ENCODE measurements around the gene GOLGA6L10.
"Not testable (repeated sequence)": the region's sequence is repeated elsewhere in the genome, so short reads cannot be mapped to it uniquely, and the experiment has no call there.

Gene GOLGA6L10

GRCh38 chr15:82338573-82338972 is 10.7 kb downstream of the GOLGA6L10 start:
- DNase-seq, result not testable (repeated sequence)

GRCh38 chr15:82338053-82338452 is 11.2 kb downstream of the GOLGA6L10 start:
- DNase-seq, result not testable (repeated sequence)

- not testable (repeated sequence) for DNase-seq
These were observed 12.2 kb downstream of the GOLGA6L10 start for GRCh38 chr15:82337051-82337450.

- not testable (repeated sequence) for DNase-seq
These were observed 13.1 kb downstream of the GOLGA6L10 start for GRCh38 chr15:82336180-82336647.

GRCh38 chr15:82335006-82335405 is 14.3 kb downstream of the GOLGA6L10 start:
- DNase-seq, result not testable (repeated sequence)

GRCh38 chr15:82334554-82334932 is 14.7 kb downstream of the GOLGA6L10 start:
- DNase-seq, result not testable (repeated sequence)

- not testable (repeated sequence) for DNase-seq
These were observed 15.4 kb downstream of the GOLGA6L10 start for GRCh38 chr15:82333603-82334553.

- DNase-seq, result not testable (repeated sequence)
These were observed 16.3 kb downstream of the GOLGA6L10 start for GRCh38 chr15:82332711-82333602.

- DNase-seq, result not testable (repeated sequence)
These were observed 17.5 kb downstream of the GOLGA6L10 start for GRCh38 chr15:82331576-82332304.

GRCh38 chr15:82330921-82331320 is 18.4 kb downstream of the GOLGA6L10 start:
- not testable (repeated sequence) for DNase-seq

- DNase-seq, result not testable (repeated sequence)
These were observed 20.2 kb downstream of the GOLGA6L10 start for GRCh38 chr15:82329039-82329438.

- DNase-seq, result not testable (repeated sequence)
These were observed 21.9 kb downstream of the GOLGA6L10 start for GRCh38 chr15:82327372-82327771.

GRCh38 chr15:82326896-82327295 is 22.4 kb downstream of the GOLGA6L10 start:
- not testable (repeated sequence) for DNase-seq

GRCh38 chr15:82325646-82326045 is 23.6 kb downstream of the GOLGA6L10 start:
- not testable (repeated sequence) for DNase-seq

- DNase-seq, result not testable (repeated sequence)
These were observed 24.4 kb downstream of the GOLGA6L10 start for GRCh38 chr15:82324831-82325230.

GRCh38 chr15:82322488-82322887 is 26.8 kb downstream of the GOLGA6L10 start:
- DNase-seq, result not testable (repeated sequence)

GRCh38 chr15:82320861-82321260 is 28.4 kb downstream of the GOLGA6L10 start:
- DNase-seq, result not testable (repeated sequence)

GRCh38 chr15:82319522-82320278 is 29.6 kb downstream of the GOLGA6L10 start:
- not testable (repeated sequence) for DNase-seq

- not testable (repeated sequence) for DNase-seq
These were observed 31.0 kb downstream of the GOLGA6L10 start for GRCh38 chr15:82318281-82318680.

GRCh38 chr15:82317516-82317915 is 31.8 kb downstream of the GOLGA6L10 start:
- not testable (repeated sequence) for DNase-seq

GRCh38 chr15:82317091-82317489 is 32.2 kb downstream of the GOLGA6L10 start:
- no peak for DNase-seq
